Measurements from ENCODE around the gene ASCC3.

DNA sequence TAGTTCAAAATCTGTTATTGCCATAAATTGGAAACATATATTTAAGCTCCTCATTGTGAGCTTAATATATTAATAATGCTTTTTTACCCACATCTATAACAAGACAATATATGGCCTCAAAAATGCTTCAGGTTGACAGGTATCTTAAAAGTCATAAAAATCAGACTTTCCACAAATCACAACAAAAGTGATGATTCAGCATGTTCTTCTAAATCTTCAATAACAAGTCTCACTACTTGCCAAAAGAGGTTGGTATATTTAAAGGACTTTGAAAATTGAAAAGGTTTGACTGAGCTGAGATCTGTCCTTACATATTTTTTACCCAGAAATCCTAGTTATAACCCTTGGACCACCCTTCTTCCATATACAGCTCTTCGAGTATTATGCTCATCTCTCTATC lies 41.7 kb downstream of the ASCC3 start:
- TF ChIP-seq EP300 (IDR thresholded peaks at IDR 0.05; ENCODE audit: low read depth) (no peak), POLR2AphosphoS5 (IDR thresholded peaks at IDR 0.05) (no peak)

Measured in transverse colon (tissue), 3 donors.